HEK293 (cell line): ENCODE measurements around the gene ASAP2.

Experiments
- CTCF ChIA-PET: fragments of 350-600 bp; formaldehyde crosslinking; extraction: SDS; loops from one replicate; lab custom pipeline; 2021; ENCODE audit warnings: antibody characterized with exemption; lab: Yijun Ruan, JAX
- POLR2A ChIA-PET: fragments of 300-600 bp; formaldehyde crosslinking; extraction: SDS; loops from one replicate; lab custom pipeline; 2020; ENCODE audit warnings: antibody characterized with exemption, inconsistent platforms; lab: Yijun Ruan, JAX
- H3K27ac ChIP-seq: fragments of 200-500 bp; sonication (Bioruptor generic); 2 replicates; pipeline ENCODE4 v1.5.1; 2014; ENCODE audit warnings: low read depth, low read length, control low read depth, inconsistent platforms; ENCODE audit errors: extremely low read depth
- H3K36me3 ChIP-seq, 2 experiments: fragments of 200-500 bp in 1 of 2; sonication (Bioruptor generic) in 1 of 2; 1 replicate in 1 of 2; 2 replicates in 1 of 2; pipeline ENCODE4 v1.5.1; 2014 to 2017; ENCODE audit warnings: inconsistent platforms in 2 of 2, low read length in 2 of 2; ENCODE audit not compliant: control insufficient read depth in 2 of 2, insufficient read depth in 1 of 2
- H3K4me1 ChIP-seq: fragments of 200-500 bp; sonication (Bioruptor generic); 2 replicates; pipeline ENCODE4 v1.5.1; 2014; ENCODE audit warnings: mild to moderate bottlenecking, low read length, inconsistent platforms; ENCODE audit not compliant: control insufficient read depth, insufficient read depth
- H3K4me3 ChIP-seq: 2 replicates; pipeline ENCODE4 v1.5.1; 2011; ENCODE audit warnings: low read depth, mild to moderate bottlenecking, control low read depth, low read length, moderate library complexity
- H3K9me3 ChIP-seq: fragments of 200-500 bp; sonication (Bioruptor generic); 2 replicates; pipeline ENCODE4 v1.5.1; 2014; ENCODE audit warnings: low read depth, low read length, inconsistent platforms; ENCODE audit not compliant: control insufficient read depth, insufficient read depth
- HIC1 ChIP-seq: fragments of 450-650 bp; formaldehyde crosslinking; IDR thresholded peaks from 2 replicates; pipeline ENCODE4 v1.5.1; 2016; ENCODE audit warnings: missing biosample characterization, missing genetic modification characterization
- REPIN1 ChIP-seq: fragments of 450-650 bp; formaldehyde crosslinking; IDR thresholded peaks from 2 replicates; pipeline ENCODE4 v1.5.1; 2017; ENCODE audit warnings: missing biosample characterization, missing genetic modification characterization, low read depth
- ZBTB17 ChIP-seq: fragments of 450-650 bp; formaldehyde crosslinking; IDR thresholded peaks from 2 replicates; pipeline ENCODE4 v1.5.1; 2016; ENCODE audit warnings: missing biosample characterization, missing genetic modification characterization
- ZBTB44 ChIP-seq: fragments of 450-650 bp; IDR thresholded peaks from 2 replicates; pipeline ENCODE4 v1.5.1; 2018; ENCODE audit warnings: missing biosample characterization, mild to moderate bottlenecking, missing genetic modification characterization
- ZNF280D ChIP-seq: fragments of 450-650 bp; formaldehyde crosslinking; IDR thresholded peaks from 2 replicates; pipeline ENCODE4 v1.5.1; 2016; ENCODE audit warnings: missing biosample characterization, missing genetic modification characterization
- ZNF426 ChIP-seq: fragments of 450-650 bp; formaldehyde crosslinking; IDR thresholded peaks from 2 replicates; pipeline ENCODE4 v1.5.1; 2017; ENCODE audit warnings: missing biosample characterization, missing genetic modification characterization, mild to moderate bottlenecking, inconsistent platforms, moderate library complexity
- ZNF433 ChIP-seq: fragments of 450-650 bp; formaldehyde crosslinking; IDR thresholded peaks from 2 replicates; pipeline ENCODE4 v1.5.1; 2016; ENCODE audit warnings: missing biosample characterization, missing genetic modification characterization, low read depth
- ZNF610 ChIP-seq: fragments of 450-650 bp; formaldehyde crosslinking; IDR thresholded peaks from 2 replicates; pipeline ENCODE4 v1.5.1; 2016; ENCODE audit warnings: missing biosample characterization, missing genetic modification characterization, borderline replicate concordance
- ZNF654 ChIP-seq: fragments of 450-650 bp; formaldehyde crosslinking; IDR thresholded peaks from 2 replicates; pipeline ENCODE4 v1.5.1; 2016; ENCODE audit warnings: low read depth, missing biosample characterization, missing genetic modification characterization
- TF ChIP-seq, protein P1 (sequence below): fragments of 450-650 bp; formaldehyde crosslinking; IDR thresholded peaks from 2 replicates; pipeline ENCODE4 v1.5.1; 2017; ENCODE audit warnings: missing biosample characterization, missing genetic modification characterization
- TF ChIP-seq, protein P2 (sequence below): fragments of 450-650 bp; formaldehyde crosslinking; IDR thresholded peaks from 2 replicates; pipeline ENCODE4 v1.5.1; 2016; ENCODE audit warnings: missing biosample characterization, missing genetic modification characterization

Gene ASAP2

GRCh38 chr2:9197916-9198315 lies 8.7 kb upstream of the ASAP2 start:
- Histone ChIP-seq H3K9me3 (no peaks in the 10 kb centered on the region), H3K27ac (no peak overlapping the region), H3K4me3 (no peak overlapping the region), H3K4me1 (no peaks in the 10 kb centered on the region), H3K36me3 (no peaks in the 10 kb centered on the region)
- TF ChIP-seq ZNF610 (tag by site-specific recombination) (no peak), ZNF280D (tag by site-specific recombination) (no peak)
- ChIA-PET POLR2A (no interaction called here), CTCF (no interaction called here)

GRCh38 chr2:9199716-9200632 lies 6.6 kb upstream of the ASAP2 start:
- Histone ChIP-seq H3K4me1 (no peaks in the 10 kb centered on the region), H3K36me3 (no peaks in the 10 kb centered on the region), H3K4me3 (no peak overlapping the region), H3K9me3 (no peaks in the 10 kb centered on the region), H3K27ac (no peak overlapping the region)
- ChIA-PET CTCF (no interaction called here), POLR2A (no interaction called here)
- TF ChIP-seq ZBTB44 (no peak), ZNF426 (no peak), ZNF433 (tag by site-specific recombination) (no peak), ZBTB17 (tag by site-specific recombination) (no peak), ZNF610 (tag by site-specific recombination) (no peak), ZNF654 (tag by site-specific recombination) (no peak), HIC1 (tag by site-specific recombination) (no peak), REPIN1 (tag by site-specific recombination) (no peak)
- TF ChIP-seq, protein P1, sequence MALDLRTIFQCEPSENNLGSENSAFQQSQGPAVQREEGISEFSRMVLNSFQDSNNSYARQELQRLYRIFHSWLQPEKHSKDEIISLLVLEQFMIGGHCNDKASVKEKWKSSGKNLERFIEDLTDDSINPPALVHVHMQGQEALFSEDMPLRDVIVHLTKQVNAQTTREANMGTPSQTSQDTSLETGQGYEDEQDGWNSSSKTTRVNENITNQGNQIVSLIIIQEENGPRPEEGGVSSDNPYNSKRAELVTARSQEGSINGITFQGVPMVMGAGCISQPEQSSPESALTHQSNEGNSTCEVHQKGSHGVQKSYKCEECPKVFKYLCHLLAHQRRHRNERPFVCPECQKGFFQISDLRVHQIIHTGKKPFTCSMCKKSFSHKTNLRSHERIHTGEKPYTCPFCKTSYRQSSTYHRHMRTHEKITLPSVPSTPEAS (tag by site-specific recombination): no peak
- TF ChIP-seq, protein P2, sequence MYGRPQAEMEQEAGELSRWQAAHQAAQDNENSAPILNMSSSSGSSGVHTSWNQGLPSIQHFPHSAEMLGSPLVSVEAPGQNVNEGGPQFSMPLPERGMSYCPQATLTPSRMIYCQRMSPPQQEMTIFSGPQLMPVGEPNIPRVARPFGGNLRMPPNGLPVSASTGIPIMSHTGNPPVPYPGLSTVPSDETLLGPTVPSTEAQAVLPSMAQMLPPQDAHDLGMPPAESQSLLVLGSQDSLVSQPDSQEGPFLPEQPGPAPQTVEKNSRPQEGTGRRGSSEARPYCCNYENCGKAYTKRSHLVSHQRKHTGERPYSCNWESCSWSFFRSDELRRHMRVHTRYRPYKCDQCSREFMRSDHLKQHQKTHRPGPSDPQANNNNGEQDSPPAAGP (tag by site-specific recombination): no peak
